ENCODE measurements around the gene PSMG4. TPM values are rescaled to one million over a fixed set of nuclear protein-coding genes. Genes with fewer than 3 reads are reported as not detected.

PSMG4 gene
- total RNA-seq, 1 donor from 2014 or later = 24.1 TPM

DNA sequence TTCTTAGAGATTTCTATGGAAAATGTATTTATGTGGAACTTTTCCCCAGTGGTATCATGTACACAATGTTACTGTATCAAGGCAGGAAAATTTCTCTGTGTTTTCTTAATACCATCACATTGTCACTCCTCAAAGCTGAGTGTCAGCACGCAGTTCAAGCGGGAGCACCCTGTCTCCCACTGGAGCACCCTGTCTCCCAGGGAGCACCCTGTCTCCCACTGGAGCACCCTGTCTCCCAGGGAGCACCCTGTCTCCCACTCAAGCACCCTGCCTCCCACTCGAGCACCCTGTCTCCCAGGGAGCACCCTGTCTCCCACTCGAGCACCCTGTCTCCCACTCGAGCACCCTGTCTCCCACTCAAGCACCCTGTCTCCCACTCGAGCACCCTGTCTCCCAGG, 51.3 kb downstream of the PSMG4 start:
- TF ChIP-seq, protein P1, sequence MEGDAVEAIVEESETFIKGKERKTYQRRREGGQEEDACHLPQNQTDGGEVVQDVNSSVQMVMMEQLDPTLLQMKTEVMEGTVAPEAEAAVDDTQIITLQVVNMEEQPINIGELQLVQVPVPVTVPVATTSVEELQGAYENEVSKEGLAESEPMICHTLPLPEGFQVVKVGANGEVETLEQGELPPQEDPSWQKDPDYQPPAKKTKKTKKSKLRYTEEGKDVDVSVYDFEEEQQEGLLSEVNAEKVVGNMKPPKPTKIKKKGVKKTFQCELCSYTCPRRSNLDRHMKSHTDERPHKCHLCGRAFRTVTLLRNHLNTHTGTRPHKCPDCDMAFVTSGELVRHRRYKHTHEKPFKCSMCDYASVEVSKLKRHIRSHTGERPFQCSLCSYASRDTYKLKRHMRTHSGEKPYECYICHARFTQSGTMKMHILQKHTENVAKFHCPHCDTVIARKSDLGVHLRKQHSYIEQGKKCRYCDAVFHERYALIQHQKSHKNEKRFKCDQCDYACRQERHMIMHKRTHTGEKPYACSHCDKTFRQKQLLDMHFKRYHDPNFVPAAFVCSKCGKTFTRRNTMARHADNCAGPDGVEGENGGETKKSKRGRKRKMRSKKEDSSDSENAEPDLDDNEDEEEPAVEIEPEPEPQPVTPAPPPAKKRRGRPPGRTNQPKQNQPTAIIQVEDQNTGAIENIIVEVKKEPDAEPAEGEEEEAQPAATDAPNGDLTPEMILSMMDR (conservative IDR thresholded peaks at IDR 0.05) = no peak
- Mint-ChIP-seq H3K4me1 (ENCODE audit: unreplicated experiment) (no peaks in the 10 kb centered on the region), H3K27ac (no peak overlapping the region), H3K36me3 (peaks cover 31% of the 10 kb centered on the region), H3K27me3 (no peaks in the 10 kb centered on the region), H3K4me3 (no peak overlapping the region), H3K9me3 (peaks cover 8% of the 10 kb centered on the region)
- no peak for DNase-seq (ENCODE audit: extremely low spot score, unreplicated experiment)

DNA sequence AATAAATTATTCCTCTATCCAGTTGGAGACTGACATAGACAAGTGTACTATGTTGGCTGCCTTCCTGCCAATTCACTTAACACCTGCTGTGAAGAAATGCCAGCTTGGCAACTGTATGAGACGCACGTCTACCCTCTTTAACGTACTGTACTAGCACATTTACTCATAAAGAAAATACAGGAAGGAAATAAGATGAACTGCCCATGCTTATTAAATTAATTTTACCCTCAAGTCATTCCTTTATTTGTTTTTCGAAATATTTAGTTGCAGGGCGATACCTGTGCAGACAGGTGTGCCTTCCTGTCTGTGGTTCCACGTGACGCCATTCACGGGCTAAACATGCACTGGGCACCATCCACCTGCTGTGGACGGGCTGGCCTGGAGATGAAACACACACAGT, 52.0 kb downstream of the PSMG4 start:
- DNase-seq (ENCODE audit: extremely low spot score, unreplicated experiment) = no peak
- H3K36me3 Mint-ChIP-seq = peaks cover 27% of the 10 kb centered on the region
- H3K9me3 Mint-ChIP-seq = peaks cover 3% of the 10 kb centered on the region
- H3K4me1 Mint-ChIP-seq (ENCODE audit: unreplicated experiment) = no peaks in the 10 kb centered on the region
- TF ChIP-seq, protein P1 (conservative IDR thresholded peaks at IDR 0.05) = no peak
- H3K27ac Mint-ChIP-seq = no peak overlapping the region
- no peak overlapping the region for H3K4me3 Mint-ChIP-seq
- H3K27me3 Mint-ChIP-seq = no peaks in the 10 kb centered on the region

DNA sequence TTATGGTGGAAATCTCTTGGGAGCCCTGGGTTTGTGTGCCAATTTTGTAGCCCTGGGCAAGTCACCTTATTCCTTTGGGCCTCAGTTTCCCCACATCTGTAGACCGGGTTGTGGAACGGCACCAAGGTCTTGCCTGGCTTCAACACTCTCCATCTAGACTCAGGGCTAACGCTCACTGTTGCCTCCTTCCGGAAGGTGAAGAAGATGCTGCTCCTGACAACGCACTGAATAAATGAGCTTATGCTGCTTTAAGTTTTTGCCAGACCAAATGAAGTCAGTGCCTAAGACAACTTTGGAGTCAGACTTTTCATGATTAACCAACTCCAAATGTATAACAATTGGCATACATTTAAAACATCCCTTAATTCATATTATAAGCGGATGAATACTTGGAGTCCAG, 53.1 kb downstream of the PSMG4 start:
- no peaks in the 10 kb centered on the region for H3K27me3 Mint-ChIP-seq
- no peak overlapping the region for H3K4me3 Mint-ChIP-seq
- no peak overlapping the region for H3K27ac Mint-ChIP-seq

DNA sequence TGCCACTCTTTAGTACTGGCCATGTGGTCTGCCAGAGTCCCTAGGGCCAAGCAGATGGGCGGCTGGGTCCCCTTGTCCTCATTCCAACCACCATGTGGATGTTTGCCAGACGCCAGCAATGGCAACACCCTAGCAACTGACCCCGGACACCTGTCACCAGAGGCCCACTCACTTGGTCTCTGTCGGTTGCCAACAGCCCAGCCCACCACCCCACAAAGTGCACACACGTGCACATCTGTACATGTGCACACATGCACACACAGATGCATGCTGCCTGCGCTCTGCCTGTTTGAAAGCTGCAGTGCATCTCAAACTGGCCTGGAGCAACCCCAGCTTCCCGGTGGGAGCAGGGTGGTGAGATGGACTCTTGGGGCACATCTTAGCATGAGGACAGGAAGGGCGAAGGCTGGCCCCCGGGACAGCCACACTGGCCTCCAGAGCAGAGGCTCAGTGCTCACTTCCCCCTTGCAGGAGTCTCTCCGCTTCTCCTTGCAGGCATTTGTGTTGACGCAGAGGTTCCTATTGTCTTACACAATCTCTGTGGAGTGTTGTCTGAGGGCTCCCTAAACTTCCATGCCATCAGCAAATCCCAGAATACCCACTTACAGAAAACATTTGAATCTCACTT, 54.0 kb downstream of the PSMG4 start:
- no peak overlapping the region for H3K27ac Mint-ChIP-seq

More for the DNA sequence above, 53.1 kb downstream of the PSMG4 start:
- TF ChIP-seq, protein P1 (conservative IDR thresholded peaks at IDR 0.05) = no peak
- H3K36me3 Mint-ChIP-seq = peaks cover 26% of the 10 kb centered on the region
- no peaks in the 10 kb centered on the region for H3K9me3 Mint-ChIP-seq
- DNase-seq (ENCODE audit: extremely low spot score, unreplicated experiment) = no peak
- peaks cover 4% of the 10 kb centered on the region for H3K4me1 Mint-ChIP-seq (ENCODE audit: unreplicated experiment)

DNA sequence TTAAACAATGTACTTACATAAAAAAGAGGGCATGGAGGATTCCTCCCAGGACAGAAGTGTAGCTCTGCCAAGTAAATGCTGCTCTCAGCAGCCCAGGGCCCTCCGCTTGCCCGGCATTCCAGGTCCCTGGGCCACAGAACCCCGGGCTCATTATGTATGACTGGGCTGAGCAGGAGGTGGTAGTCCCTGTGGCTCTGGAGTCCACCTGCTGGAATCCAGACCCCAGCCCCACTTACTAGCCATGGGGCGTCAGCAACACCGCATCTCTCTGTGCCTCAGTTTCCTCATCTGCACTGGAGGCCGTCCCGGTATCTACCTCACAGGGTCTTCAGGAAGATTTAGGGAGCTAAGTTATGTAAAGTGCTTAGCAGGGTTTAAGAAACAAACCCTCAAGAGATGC, 55.4 kb downstream of the PSMG4 start:
- peaks cover 28% of the 10 kb centered on the region for H3K36me3 Mint-ChIP-seq
- peaks cover 21% of the 10 kb centered on the region for H3K4me1 Mint-ChIP-seq (ENCODE audit: unreplicated experiment)
- no peak for DNase-seq (ENCODE audit: extremely low spot score, unreplicated experiment)
- H3K27me3 Mint-ChIP-seq = no peaks in the 10 kb centered on the region
- H3K27ac Mint-ChIP-seq = no peak overlapping the region
- TF ChIP-seq, protein P1 (conservative IDR thresholded peaks at IDR 0.05) = no peak
- H3K9me3 Mint-ChIP-seq = no peaks in the 10 kb centered on the region
- no peak overlapping the region for H3K4me3 Mint-ChIP-seq

More for the DNA sequence above, 54.0 kb downstream of the PSMG4 start:
- H3K4me3 Mint-ChIP-seq = no peak overlapping the region
- H3K36me3 Mint-ChIP-seq = peaks cover 32% of the 10 kb centered on the region
- TF ChIP-seq, protein P1 (conservative IDR thresholded peaks at IDR 0.05) = no peak
- DNase-seq (ENCODE audit: extremely low spot score, unreplicated experiment) = no peak
- no peaks in the 10 kb centered on the region for H3K27me3 Mint-ChIP-seq
- H3K4me1 Mint-ChIP-seq (ENCODE audit: unreplicated experiment) = peaks cover 7% of the 10 kb centered on the region
- H3K9me3 Mint-ChIP-seq = no peaks in the 10 kb centered on the region

Data from type B pancreatic cell (in vitro differentiated cells).